GM12873 (cell line): Measurements from ENCODE around the gene MYBBP1A.

Source experiments
- CTCF ChIP-seq: IDR thresholded peaks from 2 replicates; pipeline ENCODE4 v1.5.1; 2012; ENCODE audit warnings: low read depth, mild to moderate bottlenecking, moderate library complexity, low read length, control low read depth; ENCODE audit not compliant: insufficient read depth; ENCODE audit errors: missing control alignments

Gene MYBBP1A

GRCh38 chr17:4591529-4591928 is 36.3 kb upstream of the MYBBP1A start:
- no peak for TF ChIP-seq CTCF

GRCh38 chr17:4590981-4591453 is 35.8 kb upstream of the MYBBP1A start:
- no peak for TF ChIP-seq CTCF

GRCh38 chr17:4588898-4589625 is 33.9 kb upstream of the MYBBP1A start:
- TF ChIP-seq CTCF, result no peak

- TF ChIP-seq CTCF, result no peak
Measured at GRCh38 chr17:4588391-4588790, 33.2 kb upstream of the MYBBP1A start.

- TF ChIP-seq CTCF, result no peak
Measured at GRCh38 chr17:4587803-4588202, 32.6 kb upstream of the MYBBP1A start.

- no peak for TF ChIP-seq CTCF
Measured at GRCh38 chr17:4587195-4587594, 32.0 kb upstream of the MYBBP1A start.

- TF ChIP-seq CTCF, result no peak
Measured at GRCh38 chr17:4586043-4586442, 30.9 kb upstream of the MYBBP1A start.
